Pancreas (tissue), 10 donors: ENCODE measurements around the gene C4B. TPM values are rescaled to one million over a fixed set of nuclear protein-coding genes. Genes with fewer than 3 reads are reported as not detected.
A peak's percentile ranks its signal among the peaks of the same experiment; 100 is the strongest.
"Not testable (repeated sequence)": the region's sequence is repeated elsewhere in the genome, so short reads cannot be mapped to it uniquely, and the experiment has no call there.

ENCODE experiments used
- ATAC-seq, 4 donors: fragments of 200-7000 bp; cut with Tn5 transposase; one replicate each; pipeline versions ENCODE4 v1.8.0 to v1.9.1; 2020; ENCODE audit warnings: mild to moderate bottlenecking in 4 of 4, moderate library complexity in 4 of 4
- DNase-seq, 6 donors: peaks; one replicate each; pipeline ENCODE4 v3.0.0-alpha.2; 2020
- FAIRE-seq: peaks from 2 replicates; lab custom pipeline; 2012; peaks lifted over from hg19 to GRCh38; lab: Jason Lieb, UNC
- H3K27ac ChIP-seq, 4 donors: fragments of 200-600 bp; sonication (generic); 1 replicate in 3 of 4; 2 replicates in 1 of 4; pipeline versions ENCODE4 v1.5.0 to v1.8.0; 2020
- H3K27me3 ChIP-seq, 4 donors: fragments of 200-600 bp; one replicate each; pipeline ENCODE4 v1.8.0; 2021
- H3K36me3 ChIP-seq, 3 donors: fragments of 200-600 bp; sonication (generic) in 1 of 3; one replicate each; pipeline versions ENCODE4 v1.5.0 to v1.8.0; 2020 to 2021
- H3K4me1 ChIP-seq, 3 donors: fragments of 200-600 bp; one replicate each; pipeline ENCODE4 v1.8.0; 2021
- H3K4me3 ChIP-seq, 4 donors: fragments of 200-600 bp; sonication (generic) in 2 of 4; one replicate each; pipeline versions ENCODE4 v1.5.0 to v1.8.0; 2020 to 2021
- H3K9me3 ChIP-seq, 4 donors: fragments of 200-600 bp; one replicate each; pipeline ENCODE4 v1.8.0; 2021
- CTCF ChIP-seq, 4 donors: fragments of 200-600 bp; sonication (generic) in 3 of 4; IDR thresholded peaks; one replicate each; pipeline versions ENCODE4 v1.5.0 to v1.8.0; 2021; ENCODE audit warnings: antibody characterized with exemption in 4 of 4
- WGBS, 2 donors: extraction: QIAGEN DNeasy Blood & Tissue Kit; methylation state at CpG; one replicate each; pipeline ENCODE4 v1.1.7; 2013; 5-methylcytosine and 5-hydroxymethylcytosine counted together
- intact Hi-C, 3 donors: fragments of 100-400 bp; cut with DNase I; formaldehyde crosslinking; loops; one replicate each; pipeline versions ENCODE4 v1.11.1 to v1.14.2; 2022
- polyA plus RNA-seq, 2 donors: library from polyadenylated mRNA; stranded (reverse); fragments of 200-250 nt; gene quantifications; one replicate each; pipeline ENCODE4 v1.2.3, GENCODE V29; 2013
- total RNA-seq, 6 donors: library from RNA; stranded (reverse); fragmentation: NEBNext Ultra II Directional in 4 of 6; extraction: Animal tissue kit (Norgen Biotek cat#: 25700) in 4 of 6; gene quantifications; one replicate each; pipeline versions ENCODE4 v1.2.1 to v1.2.4, GENCODE V29; 2021 to 2023
- donor health status: healthy with polysubstance abuse.
- donor health status: DM: no; HTN: no; CAD: no; lungs with moderate emphysema.
- donor health status: DM: no; HTN: no; CAD: no.
- donor health status: control.
- donor health status: control.
- donor health status: Bipolar disorder and iron deficiency.
- donor health status: DM: yes; HTN: yes; CAD: no.
- donor health status: DM: no; HTN: no; CAD: no.
- donor health status: DM: no; HTN: no; CAD: no.
- donor health status: DM: yes; HTN: yes; CAD: no.

Gene C4B
- total RNA-seq (100 to 1,000 TPM in 4 of 6 donors, 10 to 100 TPM in 2; 15.3 to 665 (median 166) TPM), polyA plus RNA-seq (100 to 1,000 TPM in 1 of 2 donors, 10 to 100 TPM in 1; 46.1 to 137 TPM)

GRCh38 chr6:32014547-32014946 is at the start of gene C4B:
TSS of gene C4B (plus strand) at chr6:32014795. CDS start at chr6:32014846, 51 bp downstream.
- FAIRE-seq, H3K27me3 ChIP-seq, H3K36me3 ChIP-seq, H3K4me3 ChIP-seq, H3K9me3 ChIP-seq, intact Hi-C loops, H3K27ac ChIP-seq, H3K4me1 ChIP-seq, DNase-seq: not testable (repeated sequence)
- whole genome bisulfite sequencing, 2 donors, result no CpG with 5 or more reads among the region's 6 CpGs
- ATAC-seq, result peak in 3 of 4 donors; percentile 82 to 95 (median 93)

DNA sequence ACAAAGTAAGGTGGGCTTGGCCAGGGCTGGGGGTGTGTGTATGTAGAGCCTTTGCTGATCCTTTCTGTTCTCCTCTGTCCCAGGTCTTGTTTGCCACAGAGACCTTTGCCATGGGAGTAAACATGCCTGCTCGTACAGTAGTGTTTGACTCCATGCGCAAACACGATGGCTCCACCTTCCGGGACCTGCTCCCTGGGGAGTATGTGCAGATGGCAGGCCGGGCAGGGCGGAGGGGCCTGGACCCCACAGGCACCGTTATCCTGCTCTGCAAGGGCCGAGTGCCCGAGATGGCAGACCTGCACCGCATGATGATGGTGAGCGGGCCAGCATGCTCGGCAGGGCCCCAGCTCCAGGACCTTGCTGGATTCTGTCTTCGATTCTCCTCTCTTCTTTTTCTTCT is 48.9 kb upstream of the C4B start:
- peaks cover 0 to 57% (median 7%) of the 10 kb centered on the region in 3 donors for H3K36me3 ChIP-seq
- intact Hi-C loops, result no loop called here
- FAIRE-seq, result no peak
- TF ChIP-seq CTCF (IDR thresholded peaks at IDR 0.05), result no peak
- no peaks in the 10 kb centered on the region for H3K9me3 ChIP-seq
- WGBS, 2 donors, result 86 to 90% methylated on average over 13 of the region's 13 CpGs
- H3K27me3 ChIP-seq, result no peaks in the 10 kb centered on the region
- H3K4me1 ChIP-seq, result no peaks in the 10 kb centered on the region
- no peak for DNase-seq
- H3K4me3 ChIP-seq, result no peak overlapping the region
- H3K27ac ChIP-seq, result no peak overlapping the region
- ATAC-seq, result no peak

- peaks cover 0 to 56% (median 7%) of the 10 kb centered on the region in 3 donors for H3K36me3 ChIP-seq
- intact Hi-C loops, result no loop called here
- H3K9me3 ChIP-seq, result no peaks in the 10 kb centered on the region
- no peaks in the 10 kb centered on the region for H3K4me1 ChIP-seq
- TF ChIP-seq CTCF (IDR thresholded peaks at IDR 0.05), result no peak
- H3K27me3 ChIP-seq, result no peaks in the 10 kb centered on the region
- no peak overlapping the region for H3K27ac ChIP-seq
- ATAC-seq (no peak), FAIRE-seq (no peak), DNase-seq (no peak)
- H3K4me3 ChIP-seq, result no peak overlapping the region
- 83 to 90% methylated on average over 7 of the region's 7 CpGs for WGBS, 2 donors
These were observed 48.1 kb upstream of the C4B start for GRCh38 chr6:31966506-31966905.

DNA sequence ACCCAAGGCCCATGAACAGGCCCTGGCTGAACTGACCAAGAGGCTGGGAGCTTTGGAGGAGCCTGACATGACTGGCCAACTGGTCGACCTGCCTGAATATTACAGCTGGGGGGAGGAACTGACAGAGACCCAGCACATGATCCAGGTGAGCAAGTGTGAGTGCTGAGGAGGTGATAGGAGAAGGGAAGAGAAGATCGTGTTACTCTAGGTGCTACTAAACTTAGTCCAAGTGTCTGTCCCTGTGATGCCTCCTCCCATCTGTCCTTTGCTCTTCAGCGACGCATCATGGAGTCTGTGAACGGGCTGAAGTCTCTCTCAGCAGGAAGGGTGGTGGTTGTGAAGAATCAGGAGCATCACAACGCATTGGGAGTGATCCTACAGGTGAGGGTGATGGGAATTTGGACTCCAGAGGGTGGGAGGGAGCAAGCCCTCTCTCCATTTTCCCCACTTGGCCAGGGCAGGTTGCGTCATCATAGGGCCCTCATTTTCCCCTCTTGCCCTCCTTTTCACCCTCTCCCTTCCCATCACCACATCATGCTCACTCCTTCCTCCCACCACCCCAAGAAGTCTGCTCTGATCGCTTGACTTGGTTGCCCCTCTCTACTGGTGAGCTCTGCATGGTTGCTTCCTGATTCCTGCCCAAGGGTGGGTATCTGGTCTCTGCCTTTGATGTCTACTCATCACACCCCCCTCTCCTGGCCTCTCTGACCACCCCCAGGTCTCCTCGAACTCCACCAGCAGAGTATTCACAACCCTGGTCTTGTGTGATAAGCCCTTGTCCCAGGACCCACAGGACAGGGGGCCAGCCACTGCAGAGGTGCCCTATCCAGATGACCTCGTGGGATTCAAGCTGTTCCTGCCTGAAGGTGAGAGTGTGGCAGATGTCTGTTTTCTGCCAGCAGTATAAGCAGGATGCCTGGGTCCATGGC is 47.3 kb upstream of the C4B start:
- H3K27ac ChIP-seq, result no peak overlapping the region

GRCh38 chr6:31967926-31968320 is 46.7 kb upstream of the C4B start:
- TF ChIP-seq CTCF (IDR thresholded peaks at IDR 0.05), result no peak
- no peak for FAIRE-seq
- intact Hi-C loops, result no loop called here
- no peaks in the 10 kb centered on the region for H3K9me3 ChIP-seq
- no peak for ATAC-seq
- no peak overlapping the region for H3K4me3 ChIP-seq
- no peak overlapping the region for H3K27ac ChIP-seq
- no peaks in the 10 kb centered on the region for H3K27me3 ChIP-seq
- 72 to 79% methylated on average over 3 of the region's 3 CpGs for WGBS, 2 donors
- peaks cover 0 to 3% (median under 1%) of the 10 kb centered on the region in 3 donors for H3K4me1 ChIP-seq
- H3K36me3 ChIP-seq, result peaks cover 0 to 44% (median 7%) of the 10 kb centered on the region in 3 donors
- DNase-seq, result no peak

More for the DNA sequence above, 47.3 kb upstream of the C4B start:
- H3K36me3 ChIP-seq, result peaks cover 0 to 51% (median 7%) of the 10 kb centered on the region in 3 donors
- intact Hi-C loops, result no loop called here
- H3K4me3 ChIP-seq, result no peak overlapping the region
- no peak for TF ChIP-seq CTCF (IDR thresholded peaks at IDR 0.05)
- DNase-seq (no peak), FAIRE-seq (no peak), ATAC-seq (no peak)
- H3K4me1 ChIP-seq, result no peaks in the 10 kb centered on the region
- 71 to 78% methylated on average over 10 of the region's 10 CpGs for WGBS, 2 donors
- no peaks in the 10 kb centered on the region for H3K27me3 ChIP-seq
- H3K9me3 ChIP-seq, result no peaks in the 10 kb centered on the region
